ENCODE measurements around the gene DECR2. TPM values are rescaled to one million over a fixed set of nuclear protein-coding genes. Genes with fewer than 3 reads are reported as not detected.
"Not testable (repeated sequence)": the region's sequence is repeated elsewhere in the genome, so short reads cannot be mapped to it uniquely, and the experiment has no call there.

Gene DECR2
- total and polyA plus RNA-seq, 2 of the 4 experiments (the other 2 are of a cell fraction): 3.9 to 26.7 TPM

DNA sequence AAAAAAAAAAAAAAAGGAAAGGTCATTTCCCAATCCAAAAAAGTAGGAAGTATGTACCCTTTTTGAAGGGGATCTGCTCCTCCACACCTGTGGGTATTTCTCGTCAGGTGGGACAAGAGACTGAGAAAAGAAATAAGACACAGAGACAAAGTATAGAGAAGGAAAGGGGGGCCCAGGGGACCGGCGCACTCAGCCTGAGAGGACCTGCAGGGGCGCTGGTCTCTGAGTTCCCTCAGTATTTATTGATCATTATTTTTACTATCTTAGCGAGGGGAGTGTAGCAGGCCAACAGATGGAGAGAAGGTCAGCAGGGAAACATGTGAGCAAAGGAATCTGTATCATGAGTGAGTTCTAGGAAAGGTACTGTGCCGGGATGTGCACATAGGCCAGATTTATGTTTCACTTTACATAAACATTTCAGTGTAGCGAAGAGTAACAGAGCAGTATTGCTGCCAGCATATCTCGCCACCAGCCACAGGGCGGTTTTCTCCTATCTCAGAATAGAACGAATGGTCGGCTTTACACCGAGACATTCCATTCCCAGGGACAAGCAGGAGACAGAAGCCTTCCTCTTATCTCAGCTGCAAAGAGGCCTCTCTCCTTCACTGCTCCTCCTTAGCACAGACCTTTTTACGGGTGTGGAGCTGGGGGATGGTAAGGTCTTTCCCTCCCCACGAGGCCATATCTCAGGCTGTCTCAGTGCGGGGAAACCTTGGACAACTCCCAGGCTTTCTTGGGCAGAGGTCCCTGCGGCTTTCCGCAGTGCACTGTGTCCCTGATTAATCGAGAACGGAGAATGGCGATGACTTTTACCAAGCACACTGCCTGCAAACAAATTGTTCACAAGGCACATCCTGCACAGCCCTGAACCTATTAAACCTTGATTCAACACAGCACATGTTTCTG lies 13.7 kb upstream of the DECR2 start:
- H2AK5ac ChIP-seq (ENCODE audit: low read depth, low read length); H3K56ac ChIP-seq (ENCODE audit: extremely low read depth, insufficient read depth, low read length); H3K9me3 ChIP-seq (ENCODE audit: control insufficient read depth, insufficient read depth, low read length); H3K9me1 ChIP-seq (ENCODE audit: insufficient read depth, low read length); H3K18ac ChIP-seq (ENCODE audit: low read depth, low read length); H4K5ac ChIP-seq (ENCODE audit: low read depth, low read length); H2AK9ac ChIP-seq (replicated peaks; ENCODE audit: low read depth, low read length, poor library complexity); H3K4me1 ChIP-seq (ENCODE audit: control insufficient read depth, insufficient read depth, low read length); H4K20me1 ChIP-seq (ENCODE audit: insufficient read depth, low read length); H4K91ac ChIP-seq (ENCODE audit: insufficient read depth, low read depth, low read length); H3K27me3 ChIP-seq (ENCODE audit: control insufficient read depth, insufficient read depth, low read length); CTCF ChIA-PET; H2BK15ac ChIP-seq (ENCODE audit: low read depth, low read length); BruUV-seq (replicated peaks); dilution Hi-C loops (cut with HindIII; ENCODE audit: low sequenced_read_pairs, unreplicated experiment); H3K36me3 ChIP-seq (ENCODE audit: control insufficient read depth, insufficient read depth, low read length); in situ Hi-C loops (cut with MboI; ENCODE audit: low sequenced_read_pairs); H2BK20ac ChIP-seq (ENCODE audit: low read depth, low read length); intact Hi-C loops (cut with micrococcal nuclease); H3K79me1 ChIP-seq (ENCODE audit: low read depth in 1 of 2, low read length in 2 of 2): not testable (repeated sequence)
- H3K4me2 ChIP-seq (ENCODE audit: low read depth, low read length): peak overlapping the region; percentile 70
- H4K8ac ChIP-seq (ENCODE audit: low read depth in 2 of 2, low read length in 2 of 2): peak overlapping the region in 1 of 2 experiments; percentile 22; a peak in 1 of 4 replicates
- ATAC-seq (ENCODE audit: low read depth): peak; percentile 42
- H3K9ac ChIP-seq (ENCODE audit: low read depth, low read length): peak overlapping the region; percentile 15
- H2BK5ac ChIP-seq (ENCODE audit: low read depth, low read length, poor library complexity, severe bottlenecking): peak overlapping the region; percentile 22
- H3K4me3 ChIP-seq (ENCODE audit: insufficient read depth, low read depth, low read length): peak overlapping the region; percentile 5; the same call in 1 of the 2 replicates
- H2AFZ ChIP-seq (replicated peaks; ENCODE audit: low read length, poor library complexity): peak overlapping the region; percentile 87
- H3K14ac ChIP-seq (replicated peaks; ENCODE audit: low read depth, low read length): peak overlapping the region; percentile 23
- H3K4ac ChIP-seq (ENCODE audit: low read depth, low read length): peak overlapping the region; percentile 14; the same call in 1 of the 2 replicates
- H2BK120ac ChIP-seq (ENCODE audit: low read depth, low read length): peak overlapping the region; percentile 2; the same call in 1 of the 2 replicates
- DNase-seq: peak; percentile 68
- peak overlapping the region; percentile 51; the same call in 1 of the 2 replicates for H3K23ac ChIP-seq (ENCODE audit: low read depth, low read length)
- peak overlapping the region; percentile 11 for H3K27ac ChIP-seq (ENCODE audit: insufficient read depth, low read length)
- POLR2A ChIA-PET (ENCODE audit: unreplicated experiment): interaction anchor here (0.6 kb wide), 1 partner anchor 35 kb away, joined by 4 read pairs; no protein-coding TSS in a partner anchor
- 15% methylated on average over 7 of the region's 20 CpGs; no CpG with 5 or more reads in 1 of the 2 experiments for WGBS, 2 experiments (ENCODE audit: extremely low coverage in 2 of 2, insufficient read length in 1 of 2)

Data from IMR-90 (cell line).